ENCODE data around the gene SNAPC2.
"Not testable (repeated sequence)": the region's sequence is repeated elsewhere in the genome, so short reads cannot be mapped to it uniquely, and the experiment has no call there.

The SNAPC2 gene

GRCh38 chr19:7921967-7922835, 2.1 kb downstream of the SNAPC2 start:
- no peak for DNase-seq (ENCODE audit: low spot score)

GRCh38 chr19:7922836-7923195, 2.7 kb downstream of the SNAPC2 start:
- no peak for DNase-seq (ENCODE audit: low spot score)

DNA sequence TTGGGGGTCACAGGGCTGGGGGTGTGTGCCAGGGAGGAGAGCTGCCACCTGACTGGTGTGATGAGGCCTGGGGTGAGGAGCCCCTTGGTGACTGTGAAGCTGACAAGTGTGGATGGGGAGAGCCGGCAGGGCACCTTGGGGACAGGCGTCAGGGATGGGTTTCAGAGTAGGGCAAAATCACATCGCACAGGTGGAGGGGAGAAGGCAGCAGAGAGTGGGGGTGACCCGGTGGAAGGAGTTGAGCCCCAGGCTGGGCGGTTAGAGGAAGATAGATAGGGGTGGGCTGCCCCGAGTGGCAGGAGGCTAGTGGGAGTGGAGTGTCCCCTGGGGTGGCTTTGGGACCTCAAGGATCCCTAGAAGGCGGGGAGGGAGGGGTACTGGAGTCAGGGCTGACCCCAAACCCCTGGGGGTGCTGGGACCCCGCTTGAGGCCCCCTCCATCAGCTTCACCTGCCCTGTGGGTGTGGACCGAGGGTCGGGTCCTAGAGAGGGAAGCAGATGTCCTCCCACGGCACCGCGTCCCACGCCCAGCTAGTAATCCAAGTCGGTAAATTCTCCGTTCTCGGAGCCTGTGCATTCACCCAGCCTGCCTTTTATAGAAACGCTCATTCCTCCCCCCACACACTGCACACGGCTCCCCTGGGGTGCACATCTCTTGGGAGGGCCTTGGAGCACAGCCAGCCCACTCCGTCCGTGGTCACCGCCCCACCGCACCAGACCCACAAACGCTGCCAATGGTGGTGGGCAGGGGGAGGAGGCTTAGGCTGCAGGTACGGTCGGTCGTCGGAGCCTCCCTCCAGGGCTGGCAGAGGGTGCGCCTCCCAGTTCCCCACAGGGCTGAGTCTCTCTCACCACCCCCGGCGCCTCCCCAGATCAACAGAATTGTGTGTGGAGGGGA, 3.4 kb downstream of the SNAPC2 start:
- no peak for DNase-seq (ENCODE audit: low spot score)

DNA sequence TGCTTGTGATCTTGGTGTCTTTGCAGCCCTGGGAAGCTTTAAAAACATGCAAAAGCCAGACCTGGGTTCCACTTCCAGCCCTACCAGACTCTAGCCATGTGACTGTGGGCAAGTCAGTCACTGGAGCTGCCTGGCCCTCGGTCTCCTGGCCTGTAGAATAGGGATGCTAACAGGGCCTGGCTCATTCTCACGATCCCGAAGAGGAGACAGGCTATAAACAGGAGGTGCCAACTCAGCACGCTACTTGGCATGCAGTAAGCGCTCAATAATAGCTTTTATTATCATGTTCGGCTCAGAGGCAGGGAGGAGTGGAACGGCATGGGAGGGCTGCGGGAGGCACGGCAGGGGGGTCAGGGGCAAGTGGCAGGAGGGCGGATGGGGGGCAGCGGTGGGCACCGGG, 4.1 kb downstream of the SNAPC2 start:
- no peak for DNase-seq (ENCODE audit: low spot score)

- no peak for DNase-seq (ENCODE audit: low spot score)
Measured at GRCh38 chr19:7924651-7925170, 4.6 kb downstream of the SNAPC2 start.

DNA sequence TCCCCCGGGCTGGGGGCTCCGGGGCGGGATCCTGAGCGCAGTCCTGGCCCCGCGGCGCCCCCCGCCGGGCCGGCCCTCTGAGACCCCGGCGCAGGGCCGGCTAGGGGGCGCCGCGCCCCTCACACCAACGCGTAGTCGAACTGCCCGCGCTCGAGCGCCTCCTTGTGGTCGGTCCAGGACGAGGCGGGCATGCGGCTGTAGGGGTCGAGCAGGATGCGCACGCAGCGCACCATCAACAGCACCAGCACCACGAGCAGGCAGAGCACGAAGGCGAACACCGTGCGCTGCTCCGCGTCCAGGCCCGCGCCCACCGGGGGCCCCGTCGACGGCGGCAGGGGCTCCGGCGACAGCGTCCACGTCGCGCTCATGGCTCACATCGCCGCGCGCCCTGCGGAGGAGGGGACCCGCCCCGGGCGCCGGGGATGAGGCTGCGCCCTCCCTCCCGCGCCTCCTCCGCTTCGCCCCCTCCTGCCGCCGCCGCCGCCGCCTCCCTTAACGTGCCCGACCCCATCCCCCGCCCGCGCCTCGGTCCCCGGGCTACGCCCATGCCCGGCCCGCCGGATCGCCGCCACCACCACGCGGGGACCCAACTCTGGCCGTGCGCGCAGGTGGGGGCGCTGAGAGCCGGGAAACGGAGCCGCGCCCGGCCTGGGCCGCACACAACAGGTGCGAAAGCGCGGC, 5.2 kb downstream of the SNAPC2 start:
- DNase-seq (ENCODE audit: low spot score) = peak; percentile 69

DNA sequence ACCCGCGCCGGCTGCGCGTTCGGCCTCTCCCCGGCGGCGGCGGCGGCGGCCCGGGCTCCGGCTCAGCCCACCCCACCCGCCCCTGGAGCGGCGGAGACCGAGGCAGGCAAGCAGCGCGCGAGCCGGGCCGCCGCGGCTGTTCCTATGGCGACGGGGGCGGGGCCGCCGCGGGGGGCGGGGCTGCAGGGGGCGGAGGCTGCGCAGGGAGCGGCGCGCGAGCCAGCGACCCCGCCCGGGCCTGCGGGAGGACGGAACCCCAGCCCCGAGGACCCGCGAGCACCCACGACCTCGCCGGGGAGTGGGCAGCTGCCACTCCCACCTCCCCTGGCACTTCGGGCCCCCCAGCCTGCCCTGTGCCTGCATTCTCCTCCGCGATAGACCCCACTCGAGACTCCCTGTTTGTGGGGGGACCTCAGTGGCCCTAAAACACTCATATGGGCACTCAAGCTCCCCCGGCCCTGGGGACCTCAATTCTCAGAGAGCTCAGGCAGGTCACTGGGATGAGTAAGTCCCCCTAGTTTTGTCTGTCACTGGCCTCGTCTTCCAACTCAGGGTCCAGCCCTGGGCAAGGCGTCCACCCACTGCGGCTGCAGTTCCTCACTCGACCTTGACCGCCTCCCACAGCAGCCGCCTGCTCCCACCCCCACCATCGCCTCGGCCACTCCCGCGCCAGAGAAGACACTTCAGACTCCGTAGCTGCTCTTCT, 6.0 kb downstream of the SNAPC2 start, which contains the start of gene CTXN1:
Gene CTXN1, minus strand, starts transcription at position 115 of the 706 bp plus-strand sequence. CDS start 597 bp downstream, outside the sequence.
- DNase-seq (ENCODE audit: low spot score) = no peak

- DNase-seq (ENCODE audit: low spot score) = no peak
Measured at GRCh38 chr19:7926727-7927604, 6.8 kb downstream of the SNAPC2 start.

- DNase-seq (ENCODE audit: low spot score) = no peak
Measured at GRCh38 chr19:7927605-7928333, 7.6 kb downstream of the SNAPC2 start.

DNA sequence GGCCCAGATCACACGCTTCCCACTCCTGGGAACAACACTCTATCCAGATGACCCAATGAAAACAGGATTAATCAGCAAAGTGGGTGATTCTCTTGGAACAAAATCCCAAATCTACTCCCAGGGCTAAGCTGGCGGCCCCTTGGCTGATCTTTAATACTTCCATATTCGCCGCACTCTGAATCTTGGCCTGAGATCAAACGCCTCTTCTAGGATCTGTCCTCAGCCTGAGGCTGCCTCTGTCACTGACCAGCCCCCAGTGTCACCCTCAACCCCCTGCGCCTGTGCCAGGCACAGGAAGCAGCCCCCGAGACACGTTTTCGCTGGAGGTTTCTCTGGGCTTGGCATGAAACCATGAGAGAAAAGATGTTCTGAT, 8.2 kb downstream of the SNAPC2 start:
- no peak for DNase-seq (ENCODE audit: low spot score)

- DNase-seq (ENCODE audit: low spot score) = no peak
Measured at GRCh38 chr19:7928741-7929701, 8.9 kb downstream of the SNAPC2 start.

DNA sequence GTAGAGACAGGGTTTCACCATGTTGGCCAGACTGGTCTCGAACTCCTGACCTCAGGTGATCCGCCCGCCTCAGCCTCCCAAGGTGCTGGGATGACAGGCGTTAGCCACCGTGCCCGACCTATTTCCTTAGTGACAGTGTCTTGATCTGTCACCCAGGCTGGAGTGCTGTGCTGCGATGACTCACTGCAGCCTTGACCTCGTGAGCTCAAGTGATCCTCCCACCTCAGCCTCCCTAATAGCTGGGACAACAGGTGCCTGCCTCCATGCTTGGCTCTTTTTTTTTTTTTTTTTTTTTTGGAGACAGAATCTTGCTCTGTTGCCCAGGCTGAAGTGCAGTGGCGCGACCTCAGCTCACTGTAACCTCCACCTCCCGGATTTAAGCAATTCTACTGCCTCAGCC, 9.9 kb downstream of the SNAPC2 start:
- DNase-seq (ENCODE audit: low spot score) = not testable (repeated sequence)

- DNase-seq (ENCODE audit: low spot score) = no peak
Measured at GRCh38 chr19:7930765-7931164, 10.6 kb downstream of the SNAPC2 start.

GRCh38 chr19:7931221-7932061, 11.3 kb downstream of the SNAPC2 start:
- DNase-seq (ENCODE audit: low spot score) = no peak

GRCh38 chr19:7932276-7932929, 12.3 kb downstream of the SNAPC2 start:
- DNase-seq (ENCODE audit: low spot score) = no peak

DNA sequence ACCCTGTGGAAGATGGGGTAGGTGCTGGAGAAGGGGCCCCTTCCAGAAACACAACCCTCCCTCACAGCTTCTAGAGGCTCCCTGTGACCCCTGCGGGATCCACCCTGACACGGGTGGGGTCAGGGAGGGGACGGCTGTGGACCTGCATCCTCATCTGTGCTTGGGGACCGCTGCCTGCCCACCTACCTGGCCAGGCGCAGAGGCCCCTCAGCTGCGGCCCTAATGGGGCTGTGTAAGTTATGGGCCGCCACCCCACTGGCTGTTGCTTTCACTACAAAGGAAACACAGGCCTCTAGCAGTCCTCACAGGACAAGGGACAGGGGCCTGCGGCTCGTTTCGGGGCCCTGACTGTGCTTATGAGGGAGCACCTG, 12.8 kb downstream of the SNAPC2 start:
- no peak for DNase-seq (ENCODE audit: low spot score)

DNA sequence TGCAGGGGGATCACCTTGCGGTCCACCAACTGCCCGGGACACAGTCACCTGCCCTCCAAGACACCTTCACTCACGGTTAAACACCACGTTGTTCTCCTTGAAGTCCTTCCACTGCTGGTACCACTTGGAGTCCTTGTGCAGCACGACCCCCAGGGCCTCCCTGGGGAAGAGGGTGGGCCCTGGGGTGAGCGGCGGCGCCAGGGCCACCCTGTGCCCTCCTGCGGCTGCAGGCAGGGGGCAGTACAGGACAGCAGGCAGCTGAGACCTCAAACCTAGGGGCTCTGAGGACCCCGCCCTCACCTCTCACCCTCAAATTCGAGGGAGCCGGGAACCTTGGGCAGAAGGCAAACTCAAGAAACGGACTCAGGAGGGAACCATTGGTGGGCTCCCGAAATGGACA, 13.3 kb downstream of the SNAPC2 start:
- DNase-seq (ENCODE audit: low spot score) = no peak

Data from cerebellar cortex (tissue), 1 donor.